Aorta (tissue), 4 donors: Measurements from ENCODE around the gene SSR1. TPM values are rescaled to one million over a fixed set of nuclear protein-coding genes. Genes with fewer than 3 reads are reported as not detected.

Experiments used
- polyA plus RNA-seq, 2 donors: library from polyadenylated mRNA; stranded (reverse); fragments of 200-250 nt; gene quantifications; one replicate each; pipeline ENCODE4 v1.2.3, GENCODE V29; 2013
- total RNA-seq, 2 donors: library from RNA; stranded (reverse); fragmentation: NEBNext Ultra II Directional; extraction: Animal tissue kit (Norgen Biotek cat#: 25700); gene quantifications; one replicate each; pipeline ENCODE4 v1.2.1, GENCODE V29; 2021
- donor health status: healthy with polysubstance abuse.
- donor health status: Bipolar disorder and iron deficiency.
- donor health status: DM: no; HTN: no; CAD: no.
- donor health status: DM: yes; HTN: yes; CAD: no.

SSR1 gene
- total and polyA plus RNA-seq, 4 donors, result 32.9 to 125 (median 76.7) TPM

Other genes starting within 250 kb of the SSR1 start
- 10 to 100 TPM; 30.7 to 44.7 TPM for gene RREB1, start 205.2 kb downstream of the SSR1 start, total RNA-seq
- 1 to 10 TPM; 3.5 to 4.9 TPM for gene RREB1, start 205.2 kb downstream of the SSR1 start, polyA plus RNA-seq
- gene CAGE1, start 76.5 kb upstream of the SSR1 start, total RNA-seq, result not detected
- not detected for gene CAGE1, start 76.5 kb upstream of the SSR1 start, polyA plus RNA-seq
- gene RIOK1, start 76.6 kb upstream of the SSR1 start, total RNA-seq, result 10 to 100 TPM; 20.3 to 20.9 TPM
- 10 to 100 TPM; 12.0 to 12.8 TPM for gene RIOK1, start 76.6 kb upstream of the SSR1 start, polyA plus RNA-seq
- gene DSP, start 228.5 kb upstream of the SSR1 start, total RNA-seq, result 1 to 10 TPM; 4.1 to 6.3 TPM
- 10 to 100 TPM in 1 of 2 donors, under 1 TPM in 1; 0.41 to 22.8 TPM for gene DSP, start 228.5 kb upstream of the SSR1 start, polyA plus RNA-seq